Lower lobe of right lung (tissue), 2 donors: ENCODE measurements around the gene LIPG. TPM values are rescaled to one million over a fixed set of nuclear protein-coding genes. Genes with fewer than 3 reads are reported as not detected.

Experiments
- ATAC-seq, 2 donors: fragments of 200-7000 bp; cut with Tn5 transposase; one replicate each; pipeline ENCODE4 v1.9.1; 2020 to 2022; ENCODE audit warnings: mild to moderate bottlenecking in 2 of 2, moderate library complexity in 2 of 2
- DNase-seq: peaks from one replicate; pipeline ENCODE4 v3.0.0-alpha.2; 2020
- H3K27ac ChIP-seq: fragments of 200-600 bp; one replicate; pipeline ENCODE4 v1.8.0; 2022
- H3K27me3 ChIP-seq: fragments of 200-600 bp; one replicate; pipeline ENCODE4 v1.8.0; 2022; ENCODE audit warnings: low read depth
- H3K36me3 ChIP-seq: fragments of 200-600 bp; one replicate; pipeline ENCODE4 v1.8.0; 2022; ENCODE audit warnings: mild to moderate bottlenecking
- H3K4me1 ChIP-seq: fragments of 200-600 bp; one replicate; pipeline ENCODE4 v1.8.0; 2022
- H3K4me3 ChIP-seq: fragments of 200-600 bp; one replicate; pipeline ENCODE4 v1.8.0; 2022; ENCODE audit warnings: mild to moderate bottlenecking
- H3K9me3 ChIP-seq: fragments of 200-600 bp; one replicate; pipeline ENCODE4 v1.8.0; 2022
- intact Hi-C: fragments of 100-400 bp; cut with DNase I; formaldehyde crosslinking; loops from one replicate; pipeline ENCODE4 v1.11.0; 2022
- total RNA-seq: library from RNA; stranded (reverse); fragmentation: NEBNext Ultra II Directional; extraction: Animal tissue kit (Norgen Biotek cat#: 25700); gene quantifications from one replicate; pipeline ENCODE4 v1.2.1, GENCODE V29; 2021
- TF ChIP-seq, protein P1 (sequence below): fragments of 200-600 bp; IDR thresholded peaks from one replicate; pipeline ENCODE4 v1.8.0; 2022; ENCODE audit warnings: antibody characterized with exemption, mild to moderate bottlenecking
- donor health status: DM: no; HTN: yes; CAD: no; lungs with severe emphysema.

Gene LIPG
- total RNA-seq, 1 donor from 2014 or later = 3.7 TPM

DNA sequence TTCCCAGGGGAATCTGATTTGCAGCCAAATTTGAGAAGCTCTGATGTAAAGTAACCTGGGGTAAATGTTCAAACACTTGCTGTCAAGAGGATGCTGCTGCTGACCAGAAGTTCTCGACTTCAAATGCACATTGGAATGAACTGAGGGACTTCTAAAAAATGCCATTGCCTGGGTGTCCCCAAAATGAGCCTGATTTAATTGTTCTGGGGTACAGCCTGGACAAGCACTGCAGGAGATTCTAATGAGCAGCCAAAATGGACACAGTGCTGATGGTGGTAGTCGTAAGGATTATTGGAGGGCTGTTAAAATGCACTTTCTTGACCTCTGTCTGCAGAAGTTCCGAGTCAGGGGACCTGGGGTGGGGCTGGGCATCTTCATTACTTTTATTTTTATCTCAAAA lies 49.5 kb downstream of the LIPG start:
- Histone ChIP-seq H3K4me3 (no peak overlapping the region), H3K4me1 (no peaks in the 10 kb centered on the region), H3K9me3 (no peaks in the 10 kb centered on the region), H3K27me3 (no peaks in the 10 kb centered on the region), H3K27ac (no peak overlapping the region), H3K36me3 (no peaks in the 10 kb centered on the region)
- DNase-seq (no peak), ATAC-seq (no peak)
- intact Hi-C loops = no loop called here
- TF ChIP-seq, protein P1, sequence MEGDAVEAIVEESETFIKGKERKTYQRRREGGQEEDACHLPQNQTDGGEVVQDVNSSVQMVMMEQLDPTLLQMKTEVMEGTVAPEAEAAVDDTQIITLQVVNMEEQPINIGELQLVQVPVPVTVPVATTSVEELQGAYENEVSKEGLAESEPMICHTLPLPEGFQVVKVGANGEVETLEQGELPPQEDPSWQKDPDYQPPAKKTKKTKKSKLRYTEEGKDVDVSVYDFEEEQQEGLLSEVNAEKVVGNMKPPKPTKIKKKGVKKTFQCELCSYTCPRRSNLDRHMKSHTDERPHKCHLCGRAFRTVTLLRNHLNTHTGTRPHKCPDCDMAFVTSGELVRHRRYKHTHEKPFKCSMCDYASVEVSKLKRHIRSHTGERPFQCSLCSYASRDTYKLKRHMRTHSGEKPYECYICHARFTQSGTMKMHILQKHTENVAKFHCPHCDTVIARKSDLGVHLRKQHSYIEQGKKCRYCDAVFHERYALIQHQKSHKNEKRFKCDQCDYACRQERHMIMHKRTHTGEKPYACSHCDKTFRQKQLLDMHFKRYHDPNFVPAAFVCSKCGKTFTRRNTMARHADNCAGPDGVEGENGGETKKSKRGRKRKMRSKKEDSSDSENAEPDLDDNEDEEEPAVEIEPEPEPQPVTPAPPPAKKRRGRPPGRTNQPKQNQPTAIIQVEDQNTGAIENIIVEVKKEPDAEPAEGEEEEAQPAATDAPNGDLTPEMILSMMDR = no peak

DNA sequence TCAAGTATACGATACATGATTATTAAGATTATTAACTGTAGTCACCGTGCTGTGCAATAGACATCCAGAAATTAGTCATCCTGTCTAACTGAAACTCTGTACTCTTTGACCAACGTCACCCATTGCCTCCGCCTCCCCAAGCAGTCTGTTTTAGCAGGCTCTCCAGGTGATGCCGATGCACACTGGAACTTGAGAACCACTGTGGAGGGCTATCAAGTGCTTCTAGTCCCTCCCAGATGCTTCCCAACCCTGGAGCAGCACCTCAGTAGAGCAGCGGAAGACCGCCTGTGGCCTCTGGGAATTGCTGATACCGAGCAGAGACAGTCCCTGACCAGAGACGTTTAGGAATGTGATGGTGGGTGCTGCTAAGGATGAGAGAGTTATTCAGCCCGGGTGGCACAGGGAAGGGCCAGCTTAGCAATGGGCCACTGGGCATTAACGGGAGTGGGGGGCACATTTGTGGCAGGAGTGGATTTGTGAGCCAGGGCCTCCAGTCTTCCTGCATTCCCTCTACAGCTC lies 50.7 kb downstream of the LIPG start:
- ATAC-seq = no peak
- TF ChIP-seq, protein P1 = no peak
- no peak overlapping the region for H3K27ac ChIP-seq
- no peaks in the 10 kb centered on the region for H3K4me1 ChIP-seq
- no peaks in the 10 kb centered on the region for H3K36me3 ChIP-seq
- H3K4me3 ChIP-seq = no peak overlapping the region
- no peaks in the 10 kb centered on the region for H3K9me3 ChIP-seq
- intact Hi-C loops = no loop called here
- no peak for DNase-seq
- no peaks in the 10 kb centered on the region for H3K27me3 ChIP-seq

DNA sequence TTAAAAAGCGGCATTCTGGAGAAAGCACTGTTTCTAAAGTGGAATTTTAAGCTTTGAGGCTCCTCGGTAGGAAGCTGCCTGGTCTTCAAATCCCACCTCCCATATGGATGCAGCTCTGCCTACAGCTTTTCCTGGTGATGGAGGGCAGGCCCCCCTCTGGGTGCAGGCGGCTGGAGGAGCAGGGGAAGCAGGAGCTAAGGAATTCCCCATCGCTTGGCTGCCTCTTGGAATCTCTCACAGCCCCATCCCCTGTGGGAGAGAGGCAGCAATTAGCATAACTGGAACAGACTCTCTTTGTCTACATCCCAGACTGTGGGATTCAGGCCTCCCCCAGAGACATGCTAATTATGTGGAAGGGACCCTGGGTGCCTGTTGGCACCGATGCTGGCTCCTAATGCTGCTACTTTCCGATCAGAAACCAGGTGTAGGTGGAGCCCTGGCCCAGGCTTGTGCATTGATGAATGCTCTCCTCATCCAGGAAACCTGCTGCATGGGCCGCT lies 51.3 kb downstream of the LIPG start:
- DNase-seq = no peak
- no peak overlapping the region for H3K27ac ChIP-seq
- intact Hi-C loops = no loop called here
- no peaks in the 10 kb centered on the region for H3K27me3 ChIP-seq
- no peak overlapping the region for H3K4me3 ChIP-seq
- no peaks in the 10 kb centered on the region for H3K4me1 ChIP-seq
- TF ChIP-seq, protein P1 = no peak
- no peaks in the 10 kb centered on the region for H3K36me3 ChIP-seq
- H3K9me3 ChIP-seq = no peaks in the 10 kb centered on the region
- ATAC-seq = no peak

DNA sequence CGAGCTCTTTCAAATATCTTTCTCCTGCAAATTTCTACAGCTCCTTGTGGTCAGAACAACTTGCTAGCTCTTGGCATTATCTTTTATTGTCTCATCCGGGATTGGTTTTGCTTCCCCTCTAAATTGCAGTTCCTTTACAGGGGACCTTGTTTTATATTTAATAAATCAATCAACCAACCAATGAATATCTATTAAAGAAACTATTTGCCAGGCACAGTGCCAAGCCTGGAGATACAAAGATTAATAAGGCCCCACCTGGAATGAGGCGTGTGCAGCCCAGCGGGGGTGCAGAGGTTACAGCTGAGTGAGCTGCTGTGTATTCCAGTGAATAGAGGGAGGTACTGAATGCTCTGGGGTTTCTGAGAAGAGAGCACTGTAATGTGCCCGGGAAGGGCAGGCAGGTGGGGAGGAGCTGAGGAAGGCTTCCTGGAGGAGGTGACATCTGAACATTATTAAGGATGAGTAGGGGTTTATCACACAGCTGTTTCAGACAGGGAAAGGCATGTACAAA lies 51.8 kb downstream of the LIPG start:
- Histone ChIP-seq H3K27ac (no peak overlapping the region), H3K4me3 (no peak overlapping the region), H3K9me3 (no peaks in the 10 kb centered on the region), H3K36me3 (no peaks in the 10 kb centered on the region), H3K27me3 (no peaks in the 10 kb centered on the region), H3K4me1 (no peaks in the 10 kb centered on the region)
- DNase-seq = no peak
- no peak for ATAC-seq
- TF ChIP-seq, protein P1 = no peak
- intact Hi-C loops = no loop called here

DNA sequence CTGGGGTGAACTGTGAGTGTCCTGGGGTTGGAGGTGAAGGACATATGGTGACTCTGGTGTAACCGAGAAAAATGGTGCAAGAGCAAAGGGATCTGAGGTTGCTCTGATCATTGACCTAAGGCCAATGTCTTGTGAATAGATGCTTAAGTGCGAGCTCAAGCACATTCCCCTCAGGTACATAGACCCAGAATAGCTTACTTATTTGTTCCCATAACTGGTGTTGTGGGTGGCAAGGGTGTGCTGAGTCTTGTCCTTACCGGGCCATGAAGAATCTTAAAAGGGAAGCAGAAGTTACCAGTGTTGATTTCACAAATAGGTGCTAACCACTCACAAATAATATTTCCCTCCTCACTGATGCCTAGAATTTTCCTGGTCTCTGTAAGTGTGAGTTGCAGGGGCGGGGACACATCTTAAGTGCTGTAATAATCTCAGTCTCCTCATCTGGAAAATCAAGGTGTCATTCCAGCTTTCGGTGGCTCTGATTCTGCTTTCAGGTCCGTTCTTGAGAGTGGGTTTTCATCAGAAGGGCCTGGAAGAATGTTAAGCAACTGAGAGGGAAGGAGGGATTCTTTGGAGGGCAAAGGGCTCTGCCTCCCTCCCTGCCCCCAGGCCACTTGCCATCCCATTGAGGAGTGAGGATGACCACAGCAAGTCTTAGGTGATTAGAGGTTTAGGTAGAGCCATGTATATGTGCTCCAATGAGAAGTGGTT lies 54.9 kb downstream of the LIPG start:
- Histone ChIP-seq H3K36me3 (no peaks in the 10 kb centered on the region), H3K9me3 (no peaks in the 10 kb centered on the region), H3K4me3 (no peak overlapping the region), H3K4me1 (no peaks in the 10 kb centered on the region), H3K27me3 (no peaks in the 10 kb centered on the region), H3K27ac (no peak overlapping the region)
- no peak for ATAC-seq
- intact Hi-C loops = no loop called here
- no peak for DNase-seq
- TF ChIP-seq, protein P1 = no peak
